ENCODE data around the gene DNM3.
"Not testable (repeated sequence)": the region's sequence is repeated elsewhere in the genome, so short reads cannot be mapped to it uniquely, and the experiment has no call there.

The DNM3 gene

GRCh38 chr1:172024516-172024915 is 183.2 kb downstream of the DNM3 start:
- no peak for DNase-seq (ENCODE audit: low read depth, low spot score)

- not testable (repeated sequence) for DNase-seq (ENCODE audit: low read depth, low spot score)
These were observed 183.8 kb downstream of the DNM3 start for GRCh38 chr1:172024944-172025738.

- DNase-seq (ENCODE audit: low read depth, low spot score) = no peak
These were observed 199.2 kb downstream of the DNM3 start for GRCh38 chr1:172040466-172040865.

- no peak for DNase-seq (ENCODE audit: low read depth, low spot score)
These were observed 199.8 kb downstream of the DNM3 start for GRCh38 chr1:172041102-172041501.

- DNase-seq (ENCODE audit: low read depth, low spot score) = no peak
These were observed 200.4 kb downstream of the DNM3 start for GRCh38 chr1:172041742-172042141.

GRCh38 chr1:172043900-172044299 is 202.6 kb downstream of the DNM3 start:
- DNase-seq (ENCODE audit: low read depth, low spot score) = no peak

GRCh38 chr1:172051898-172052297 is 210.6 kb downstream of the DNM3 start:
- DNase-seq (ENCODE audit: low read depth, low spot score) = no peak

- DNase-seq (ENCODE audit: low read depth, low spot score) = no peak
These were observed 212.9 kb downstream of the DNM3 start for GRCh38 chr1:172054172-172054571.

- DNase-seq (ENCODE audit: low read depth, low spot score) = not testable (repeated sequence)
These were observed 214.6 kb downstream of the DNM3 start for GRCh38 chr1:172055816-172056419.

GRCh38 chr1:172068334-172068733 is 227.0 kb downstream of the DNM3 start:
- DNase-seq (ENCODE audit: low read depth, low spot score) = no peak

- no peak for DNase-seq (ENCODE audit: low read depth, low spot score)
These were observed 227.8 kb downstream of the DNM3 start for GRCh38 chr1:172069051-172069450.

- no peak for DNase-seq (ENCODE audit: low read depth, low spot score)
These were observed 228.2 kb downstream of the DNM3 start for GRCh38 chr1:172069534-172069933.

- DNase-seq (ENCODE audit: low read depth, low spot score) = no peak
These were observed 228.8 kb downstream of the DNM3 start for GRCh38 chr1:172070055-172070454.

GRCh38 chr1:172071746-172072145 is 230.4 kb downstream of the DNM3 start:
- DNase-seq (ENCODE audit: low read depth, low spot score) = no peak

GRCh38 chr1:172079859-172080258 is 238.6 kb downstream of the DNM3 start:
- DNase-seq (ENCODE audit: low read depth, low spot score) = not testable (repeated sequence)

GRCh38 chr1:172083191-172083590 is 241.9 kb downstream of the DNM3 start:
- no peak for DNase-seq (ENCODE audit: low read depth, low spot score)

GRCh38 chr1:172084876-172085275 is 243.6 kb downstream of the DNM3 start:
- DNase-seq (ENCODE audit: low read depth, low spot score) = no peak

- no peak for DNase-seq (ENCODE audit: low read depth, low spot score)
These were observed 244.0 kb downstream of the DNM3 start for GRCh38 chr1:172085317-172085716.

GRCh38 chr1:172086137-172086536 is 244.8 kb downstream of the DNM3 start:
- no peak for DNase-seq (ENCODE audit: low read depth, low spot score)

GRCh38 chr1:172088256-172088655 is 247.0 kb downstream of the DNM3 start:
- no peak for DNase-seq (ENCODE audit: low read depth, low spot score)

- DNase-seq (ENCODE audit: low read depth, low spot score) = peak; percentile 17
These were observed 248.6 kb downstream of the DNM3 start for GRCh38 chr1:172089768-172090510.

- no peak for DNase-seq (ENCODE audit: low read depth, low spot score)
These were observed 249.2 kb downstream of the DNM3 start for GRCh38 chr1:172090511-172090817.

GRCh38 chr1:172095846-172096245 is 254.5 kb downstream of the DNM3 start:
- DNase-seq (ENCODE audit: low read depth, low spot score) = no peak

Measured in iPS DF 19.7 (cell line).